ENCODE measurements around the gene ARID1B.

GRCh38 chr6:157058574-157058973 is 281.4 kb downstream of the ARID1B start:
- no peak for TF ChIP-seq POLR2A (IDR thresholded peaks at IDR 0.05; ENCODE audit: low read depth, low read length)
- TF ChIP-seq, protein P1, sequence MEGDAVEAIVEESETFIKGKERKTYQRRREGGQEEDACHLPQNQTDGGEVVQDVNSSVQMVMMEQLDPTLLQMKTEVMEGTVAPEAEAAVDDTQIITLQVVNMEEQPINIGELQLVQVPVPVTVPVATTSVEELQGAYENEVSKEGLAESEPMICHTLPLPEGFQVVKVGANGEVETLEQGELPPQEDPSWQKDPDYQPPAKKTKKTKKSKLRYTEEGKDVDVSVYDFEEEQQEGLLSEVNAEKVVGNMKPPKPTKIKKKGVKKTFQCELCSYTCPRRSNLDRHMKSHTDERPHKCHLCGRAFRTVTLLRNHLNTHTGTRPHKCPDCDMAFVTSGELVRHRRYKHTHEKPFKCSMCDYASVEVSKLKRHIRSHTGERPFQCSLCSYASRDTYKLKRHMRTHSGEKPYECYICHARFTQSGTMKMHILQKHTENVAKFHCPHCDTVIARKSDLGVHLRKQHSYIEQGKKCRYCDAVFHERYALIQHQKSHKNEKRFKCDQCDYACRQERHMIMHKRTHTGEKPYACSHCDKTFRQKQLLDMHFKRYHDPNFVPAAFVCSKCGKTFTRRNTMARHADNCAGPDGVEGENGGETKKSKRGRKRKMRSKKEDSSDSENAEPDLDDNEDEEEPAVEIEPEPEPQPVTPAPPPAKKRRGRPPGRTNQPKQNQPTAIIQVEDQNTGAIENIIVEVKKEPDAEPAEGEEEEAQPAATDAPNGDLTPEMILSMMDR (conservative IDR thresholded peaks at IDR 0.05; ENCODE audit: low read depth, low read length), result no peak

Measured in IMR-90 (cell line).